MCF 10A (cell line): ENCODE data around the gene KCTD1. TPM values are rescaled to one million over a fixed set of nuclear protein-coding genes. Genes with fewer than 3 reads are reported as not detected.
A peak's percentile ranks its signal among the peaks of the same experiment; 100 is the strongest.

ENCODE experiments used
- BruUV-seq: library from RNA; stranded (reverse); fragments of 400-500 nt; replicated peaks from 2 replicates; lab custom pipeline; 2021; lab: Mats Ljungman, UMichigan
- CTCF ChIA-PET: fragments of 300-600 bp; sonication (Branson Sonifier 250); formaldehyde crosslinking; extraction: SDS; loops from one replicate; lab custom pipeline; 2021; ENCODE audit warnings: antibody characterized with exemption, inconsistent platforms; lab: Yijun Ruan, JAX
- POLR2A ChIA-PET: fragments of 300-600, 350-650 bp; sonication (Branson Sonifier 250); formaldehyde crosslinking; extraction: SDS; loops from one replicate; lab custom pipeline; 2020; ENCODE audit warnings: antibody characterized with exemption, inconsistent platforms; lab: Yijun Ruan, JAX
- DNase-seq: peaks from one replicate; pipeline ENCODE4 v3.0.0-alpha.2; 2018; ENCODE audit not compliant: unreplicated experiment
- H3K27ac Mint-ChIP-seq: one replicate; pipeline ENCODE4 v1.8.0; 2022; ENCODE audit warnings: mild to moderate bottlenecking, low read depth, mixed read lengths; ENCODE audit not compliant: unreplicated experiment
- H3K27me3 Mint-ChIP-seq: one replicate; pipeline ENCODE4 v1.8.0; 2022; ENCODE audit warnings: mixed read lengths; ENCODE audit not compliant: insufficient read depth, unreplicated experiment
- H3K36me3 Mint-ChIP-seq: one replicate; pipeline ENCODE4 v1.8.0; 2022; ENCODE audit warnings: mild to moderate bottlenecking, moderate library complexity, mixed read lengths; ENCODE audit not compliant: insufficient read depth, unreplicated experiment
- H3K4me1 Mint-ChIP-seq: one replicate; pipeline ENCODE4 v1.8.0; 2022; ENCODE audit warnings: mixed read lengths; ENCODE audit not compliant: insufficient read depth, unreplicated experiment
- H3K4me3 Mint-ChIP-seq: one replicate; pipeline ENCODE4 v1.8.0; 2022; ENCODE audit warnings: mild to moderate bottlenecking, moderate library complexity, mixed read lengths; ENCODE audit not compliant: unreplicated experiment
- H3K9me3 Mint-ChIP-seq: one replicate; pipeline ENCODE4 v1.8.0; 2022; ENCODE audit warnings: mixed read lengths; ENCODE audit not compliant: unreplicated experiment
- CTCF ChIP-seq: fragments of 200-600 bp; IDR thresholded peaks from one replicate; pipeline ENCODE4 v1.8.0; 2022; ENCODE audit warnings: antibody characterized with exemption, mild to moderate bottlenecking; ENCODE audit not compliant: unreplicated experiment
- intact Hi-C: fragments of 100-400 bp; cut with micrococcal nuclease; formaldehyde crosslinking; loops from 2 replicates; pipeline ENCODE4 v1.14.1; 2022
- total RNA-seq: library from RNA; stranded (reverse); gene quantifications from 2 replicates; pipeline ENCODE4 v1.2.3, GENCODE V29; 2022

Gene KCTD1
- total RNA-seq, 1 experiment from 2014 or later = 37.9 TPM

GRCh38 chr18:26487437-26487836, 60.9 kb downstream of the KCTD1 start:
- H3K36me3 Mint-ChIP-seq = peaks cover 61% of the 10 kb centered on the region
- no peak overlapping the region for H3K4me3 Mint-ChIP-seq
- ChIA-PET POLR2A (interaction anchor here (0.6 to 6.3 kb wide), 15 partner anchors 9 to 398 kb away, joined by 3 to 108 read pairs (median 3); partner anchors contain the start of gene KCTD1), CTCF (interaction anchor here (0.6 to 3.6 kb wide), 10 partner anchors 20 to 153 kb away, joined by 3 to 19 read pairs (median 6); no protein-coding TSS in a partner anchor)
- intact Hi-C loops = no loop called here
- H3K27ac Mint-ChIP-seq = peak overlapping the region; percentile 83
- TF ChIP-seq CTCF = no peak
- H3K9me3 Mint-ChIP-seq = no peaks in the 10 kb centered on the region
- no TSS peak for BruUV-seq
- no peaks in the 10 kb centered on the region for H3K27me3 Mint-ChIP-seq
- DNase-seq = peak; percentile 92
- peaks cover 34% of the 10 kb centered on the region for H3K4me1 Mint-ChIP-seq

- no peaks in the 10 kb centered on the region for H3K9me3 Mint-ChIP-seq
- ChIA-PET POLR2A (interaction anchor here (0.6 to 6.3 kb wide), 7 partner anchors 24 to 65 kb away, joined by 3 to 35 read pairs (median 4); partner anchors contain the start of gene KCTD1), CTCF (interaction anchor here (0.5 to 0.7 kb wide), 4 partner anchors 15 to 100 kb away, joined by 3 to 4 read pairs (median 3); no protein-coding TSS in a partner anchor)
- H3K27ac Mint-ChIP-seq = peak overlapping the region; percentile 49
- H3K27me3 Mint-ChIP-seq = no peaks in the 10 kb centered on the region
- H3K4me1 Mint-ChIP-seq = peaks cover 48% of the 10 kb centered on the region
- peak overlapping the region; percentile 24 for H3K4me3 Mint-ChIP-seq
- no peak for TF ChIP-seq CTCF
- BruUV-seq = no TSS peak
- H3K36me3 Mint-ChIP-seq = peaks cover 45% of the 10 kb centered on the region
- DNase-seq = peak; percentile 62
- intact Hi-C loops = no loop called here
These were observed 64.7 kb downstream of the KCTD1 start for GRCh38 chr18:26483633-26484032.

GRCh38 chr18:26482569-26482968, 65.8 kb downstream of the KCTD1 start:
- no peaks in the 10 kb centered on the region for H3K9me3 Mint-ChIP-seq
- H3K4me3 Mint-ChIP-seq = no peak overlapping the region
- H3K27me3 Mint-ChIP-seq = no peaks in the 10 kb centered on the region
- peak; percentile 67 for DNase-seq
- peaks cover 56% of the 10 kb centered on the region for H3K4me1 Mint-ChIP-seq
- CTCF ChIA-PET = interaction anchor here (0.5 to 2.4 kb wide), 3 partner anchors 12 to 99 kb away, joined by 3 to 6 read pairs (median 6); no protein-coding TSS in a partner anchor
- POLR2A ChIA-PET = interaction anchor here (1.7 to 5.2 kb wide), 5 partner anchors 21 to 74 kb away, joined by 3 to 31 read pairs (median 18); partner anchors contain the start of gene KCTD1
- intact Hi-C loops = no loop called here
- BruUV-seq = no TSS peak
- peaks cover 40% of the 10 kb centered on the region for H3K36me3 Mint-ChIP-seq
- H3K27ac Mint-ChIP-seq = peak overlapping the region; percentile 88
- no peak for TF ChIP-seq CTCF
